Measurements from ENCODE around the gene PPFIA1. TPM values are rescaled to one million over a fixed set of nuclear protein-coding genes. Genes with fewer than 3 reads are reported as not detected.
A peak's percentile ranks its signal among the peaks of the same experiment; 100 is the strongest.

The PPFIA1 gene
- total RNA-seq, 2 experiments from 2014 or later: 34.3 to 42.0 TPM

- Mint-ChIP-seq H3K27ac (no peak overlapping the region), H3K4me3 (no peak overlapping the region), H3K36me3 (ENCODE audit: low read depth) (peaks cover 86% of the 10 kb centered on the region), H3K4me1 (ENCODE audit: low read depth) (no peaks in the 10 kb centered on the region), H3K9me3 (no peaks in the 10 kb centered on the region), H3K27me3 (no peaks in the 10 kb centered on the region)
- H3K27ac ChIP-seq (ENCODE audit: low read depth in 1 of 2, low read length in 2 of 2): no peak overlapping the region
- ChIA-PET CTCF (no interaction called here), POLR2A (no interaction called here)
- H3K4me1 ChIP-seq (ENCODE audit: insufficient read depth, low read length): no peaks in the 10 kb centered on the region
- peaks cover 62% of the 10 kb centered on the region for H3K36me3 ChIP-seq (ENCODE audit: insufficient read depth, low read length)
- intact Hi-C loops (cut with DNase I, micrococcal nuclease): no loop called here
- no peak overlapping the region for H3K4me3 ChIP-seq (ENCODE audit: low read length)
- DNase-seq (peak in 1 of 14 experiments; percentile 38), ATAC-seq (ENCODE audit: poor library complexity) (no peak)
- no peaks in the 10 kb centered on the region for H3K9me3 ChIP-seq (ENCODE audit: control insufficient read depth in 1 of 2, insufficient read depth in 1 of 2, low read length in 2 of 2)
- TF ChIP-seq CTCF (IDR thresholded peaks at IDR 0.05): no peak
- no peaks in the 10 kb centered on the region for H3K27me3 ChIP-seq (ENCODE audit: control insufficient read depth in 1 of 2, insufficient read depth in 2 of 2, low read length in 2 of 2)
Measured at GRCh38 chr11:70353900-70354568, 83.5 kb downstream of the PPFIA1 start.

DNA sequence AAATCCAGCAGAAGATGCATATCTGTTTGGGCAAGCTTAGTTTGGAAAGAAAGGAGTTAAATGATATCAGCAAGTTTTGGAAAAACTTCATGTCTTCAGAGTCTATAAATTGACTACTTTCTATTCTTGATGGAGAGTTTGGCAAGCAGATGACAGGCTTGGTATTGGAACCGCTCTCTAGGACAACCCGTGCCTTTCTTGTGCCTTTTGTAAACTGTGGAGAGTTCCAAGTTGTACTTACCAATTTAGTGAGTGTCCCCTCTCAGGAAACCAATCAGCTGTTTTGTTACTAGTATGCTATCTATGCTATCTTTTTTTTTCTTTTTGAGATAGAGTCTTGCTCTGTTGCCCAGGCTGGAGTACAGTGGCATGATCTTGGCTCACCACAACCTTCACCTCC lies 84.1 kb downstream of the PPFIA1 start:
- no peak overlapping the region for H3K27ac ChIP-seq (ENCODE audit: low read depth in 1 of 2, low read length in 2 of 2)
- H3K27me3 ChIP-seq (ENCODE audit: control insufficient read depth in 1 of 2, insufficient read depth in 2 of 2, low read length in 2 of 2): no peaks in the 10 kb centered on the region
- no peaks in the 10 kb centered on the region for H3K4me1 ChIP-seq (ENCODE audit: insufficient read depth, low read length)
- intact Hi-C loops (cut with DNase I, micrococcal nuclease): no loop called here
- Mint-ChIP-seq H3K4me1 (ENCODE audit: low read depth) (no peaks in the 10 kb centered on the region), H3K27ac (no peak overlapping the region), H3K36me3 (ENCODE audit: low read depth) (peaks cover 86% of the 10 kb centered on the region), H3K4me3 (no peak overlapping the region), H3K9me3 (no peaks in the 10 kb centered on the region), H3K27me3 (no peaks in the 10 kb centered on the region)
- CTCF ChIA-PET: no interaction called here
- POLR2A ChIA-PET: no interaction called here
- no peak for DNase-seq
- ATAC-seq (ENCODE audit: poor library complexity): no peak
- no peaks in the 10 kb centered on the region for H3K9me3 ChIP-seq (ENCODE audit: control insufficient read depth in 1 of 2, insufficient read depth in 1 of 2, low read length in 2 of 2)
- H3K36me3 ChIP-seq (ENCODE audit: insufficient read depth, low read length): peaks cover 61% of the 10 kb centered on the region
- no peak for TF ChIP-seq CTCF (IDR thresholded peaks at IDR 0.05)
- H3K4me3 ChIP-seq (ENCODE audit: low read length): no peak overlapping the region

GRCh38 chr11:70358753-70359152 lies 88.3 kb downstream of the PPFIA1 start:
- Histone ChIP-seq H3K36me3 (ENCODE audit: insufficient read depth, low read length) (peaks cover 60% of the 10 kb centered on the region), H3K4me3 (ENCODE audit: low read length) (no peak overlapping the region), H3K4me1 (ENCODE audit: insufficient read depth, low read length) (no peaks in the 10 kb centered on the region), H3K27me3 (ENCODE audit: control insufficient read depth in 1 of 2, insufficient read depth in 2 of 2, low read length in 2 of 2) (no peaks in the 10 kb centered on the region), H3K9me3 (ENCODE audit: control insufficient read depth in 1 of 2, insufficient read depth in 1 of 2, low read length in 2 of 2) (no peaks in the 10 kb centered on the region), H3K27ac (ENCODE audit: low read depth in 1 of 2, low read length in 2 of 2) (no peak overlapping the region)
- Mint-ChIP-seq H3K9me3 (no peaks in the 10 kb centered on the region), H3K4me1 (ENCODE audit: low read depth) (peaks cover 2% of the 10 kb centered on the region), H3K36me3 (ENCODE audit: low read depth) (peaks cover 93% of the 10 kb centered on the region), H3K27me3 (no peaks in the 10 kb centered on the region), H3K4me3 (no peak overlapping the region), H3K27ac (no peak overlapping the region)
- POLR2A ChIA-PET: no interaction called here
- no peak for DNase-seq
- CTCF ChIA-PET: no interaction called here
- ATAC-seq (ENCODE audit: poor library complexity): no peak
- no peak for TF ChIP-seq CTCF (IDR thresholded peaks at IDR 0.05)
- intact Hi-C loops (cut with DNase I, micrococcal nuclease): no loop called here
